ENCODE measurements around the gene CD44.

CD44 gene

GRCh38 chr11:35165030-35165422 is 26.1 kb downstream of the CD44 start:
- Histone ChIP-seq H3K4me3 (ENCODE audit: insufficient read depth, low read depth, low read length, poor library complexity, severe bottlenecking) (peak overlapping the region; percentile 10), H3K4me1 (ENCODE audit: control insufficient read depth, insufficient read depth, low read length, poor library complexity, severe bottlenecking) (peaks cover 94% of the 10 kb centered on the region), H3K27me3 (replicated peaks; ENCODE audit: control insufficient read depth, insufficient read depth, low read length, poor library complexity, severe bottlenecking) (no peaks in the 10 kb centered on the region), H3K36me3 (ENCODE audit: control insufficient read depth, insufficient read depth, low read length) (peaks cover 8% of the 10 kb centered on the region), H3K27ac (ENCODE audit: insufficient read depth, low read length, poor library complexity, severe bottlenecking) (peak overlapping the region; percentile 99), H3K9me3 (ENCODE audit: control insufficient read depth, low read length) (no peaks in the 10 kb centered on the region)
- DNase-seq, result no peak

- Histone ChIP-seq H3K4me1 (ENCODE audit: control insufficient read depth, insufficient read depth, low read length, poor library complexity, severe bottlenecking) (peaks cover 96% of the 10 kb centered on the region), H3K36me3 (ENCODE audit: control insufficient read depth, insufficient read depth, low read length) (peaks cover 8% of the 10 kb centered on the region), H3K27me3 (replicated peaks; ENCODE audit: control insufficient read depth, insufficient read depth, low read length, poor library complexity, severe bottlenecking) (no peaks in the 10 kb centered on the region), H3K9me3 (ENCODE audit: control insufficient read depth, low read length) (no peaks in the 10 kb centered on the region), H3K4me3 (ENCODE audit: insufficient read depth, low read depth, low read length, poor library complexity, severe bottlenecking) (peak overlapping the region; percentile 22), H3K27ac (ENCODE audit: insufficient read depth, low read length, poor library complexity, severe bottlenecking) (peak overlapping the region; percentile 99)
- peak; percentile 87 to 88 (median 88) for DNase-seq
These were observed 26.7 kb downstream of the CD44 start for GRCh38 chr11:35165423-35166368.

- H3K4me3 ChIP-seq (ENCODE audit: insufficient read depth, low read depth, low read length, poor library complexity, severe bottlenecking), result peak overlapping the region; percentile 22
- H3K36me3 ChIP-seq (ENCODE audit: control insufficient read depth, insufficient read depth, low read length), result peaks cover 8% of the 10 kb centered on the region
- no peak for DNase-seq
- peaks cover 96% of the 10 kb centered on the region for H3K4me1 ChIP-seq (ENCODE audit: control insufficient read depth, insufficient read depth, low read length, poor library complexity, severe bottlenecking)
- no peaks in the 10 kb centered on the region for H3K9me3 ChIP-seq (ENCODE audit: control insufficient read depth, low read length)
- H3K27ac ChIP-seq (ENCODE audit: insufficient read depth, low read length, poor library complexity, severe bottlenecking), result peak overlapping the region; percentile 99
- no peaks in the 10 kb centered on the region for H3K27me3 ChIP-seq (replicated peaks; ENCODE audit: control insufficient read depth, insufficient read depth, low read length, poor library complexity, severe bottlenecking)
These were observed 27.7 kb downstream of the CD44 start for GRCh38 chr11:35166369-35167360.

- Histone ChIP-seq H3K27ac (ENCODE audit: insufficient read depth, low read length, poor library complexity, severe bottlenecking) (peak overlapping the region; percentile 99), H3K36me3 (ENCODE audit: control insufficient read depth, insufficient read depth, low read length) (peaks cover 3% of the 10 kb centered on the region), H3K27me3 (replicated peaks; ENCODE audit: control insufficient read depth, insufficient read depth, low read length, poor library complexity, severe bottlenecking) (no peaks in the 10 kb centered on the region), H3K4me3 (ENCODE audit: insufficient read depth, low read depth, low read length, poor library complexity, severe bottlenecking) (peak overlapping the region; percentile 22), H3K4me1 (ENCODE audit: control insufficient read depth, insufficient read depth, low read length, poor library complexity, severe bottlenecking) (peaks cover 96% of the 10 kb centered on the region), H3K9me3 (ENCODE audit: control insufficient read depth, low read length) (no peaks in the 10 kb centered on the region)
- DNase-seq, result no peak
These were observed 28.5 kb downstream of the CD44 start for GRCh38 chr11:35167426-35167954.

GRCh38 chr11:35168671-35169070 is 29.7 kb downstream of the CD44 start:
- Histone ChIP-seq H3K4me3 (ENCODE audit: insufficient read depth, low read depth, low read length, poor library complexity, severe bottlenecking) (peak overlapping the region; percentile 1), H3K9me3 (ENCODE audit: control insufficient read depth, low read length) (no peaks in the 10 kb centered on the region)
- DNase-seq, result no peak

GRCh38 chr11:35169112-35169511 is 30.1 kb downstream of the CD44 start:
- Histone ChIP-seq H3K36me3 (ENCODE audit: control insufficient read depth, insufficient read depth, low read length) (peaks cover 3% of the 10 kb centered on the region), H3K4me3 (ENCODE audit: insufficient read depth, low read depth, low read length, poor library complexity, severe bottlenecking) (no peak overlapping the region)

More at GRCh38 chr11:35168671-35169070, 29.7 kb downstream of the CD44 start:
- peaks cover 3% of the 10 kb centered on the region for H3K36me3 ChIP-seq (ENCODE audit: control insufficient read depth, insufficient read depth, low read length)
- no peaks in the 10 kb centered on the region for H3K27me3 ChIP-seq (replicated peaks; ENCODE audit: control insufficient read depth, insufficient read depth, low read length, poor library complexity, severe bottlenecking)
- peak overlapping the region; percentile 99 for H3K27ac ChIP-seq (ENCODE audit: insufficient read depth, low read length, poor library complexity, severe bottlenecking)
- H3K4me1 ChIP-seq (ENCODE audit: control insufficient read depth, insufficient read depth, low read length, poor library complexity, severe bottlenecking), result peaks cover 96% of the 10 kb centered on the region

GRCh38 chr11:35169754-35170153 is 30.8 kb downstream of the CD44 start:
- Histone ChIP-seq H3K27me3 (replicated peaks; ENCODE audit: control insufficient read depth, insufficient read depth, low read length, poor library complexity, severe bottlenecking) (no peaks in the 10 kb centered on the region), H3K4me3 (ENCODE audit: insufficient read depth, low read depth, low read length, poor library complexity, severe bottlenecking) (no peak overlapping the region), H3K9me3 (ENCODE audit: control insufficient read depth, low read length) (no peaks in the 10 kb centered on the region), H3K36me3 (ENCODE audit: control insufficient read depth, insufficient read depth, low read length) (peaks cover 3% of the 10 kb centered on the region), H3K4me1 (ENCODE audit: control insufficient read depth, insufficient read depth, low read length, poor library complexity, severe bottlenecking) (peaks cover 96% of the 10 kb centered on the region), H3K27ac (ENCODE audit: insufficient read depth, low read length, poor library complexity, severe bottlenecking) (peak overlapping the region; percentile 99)
- no peak for DNase-seq

More at GRCh38 chr11:35169112-35169511, 30.1 kb downstream of the CD44 start:
- no peak for DNase-seq
- peak overlapping the region; percentile 99 for H3K27ac ChIP-seq (ENCODE audit: insufficient read depth, low read length, poor library complexity, severe bottlenecking)
- H3K27me3 ChIP-seq (replicated peaks; ENCODE audit: control insufficient read depth, insufficient read depth, low read length, poor library complexity, severe bottlenecking), result no peaks in the 10 kb centered on the region
- no peaks in the 10 kb centered on the region for H3K9me3 ChIP-seq (ENCODE audit: control insufficient read depth, low read length)
- peaks cover 96% of the 10 kb centered on the region for H3K4me1 ChIP-seq (ENCODE audit: control insufficient read depth, insufficient read depth, low read length, poor library complexity, severe bottlenecking)

GRCh38 chr11:35170503-35170902 is 31.5 kb downstream of the CD44 start:
- Histone ChIP-seq H3K27ac (ENCODE audit: insufficient read depth, low read length, poor library complexity, severe bottlenecking) (peak overlapping the region; percentile 41), H3K9me3 (ENCODE audit: control insufficient read depth, low read length) (no peaks in the 10 kb centered on the region), H3K4me3 (ENCODE audit: insufficient read depth, low read depth, low read length, poor library complexity, severe bottlenecking) (no peak overlapping the region), H3K4me1 (ENCODE audit: control insufficient read depth, insufficient read depth, low read length, poor library complexity, severe bottlenecking) (peaks cover 95% of the 10 kb centered on the region), H3K27me3 (replicated peaks; ENCODE audit: control insufficient read depth, insufficient read depth, low read length, poor library complexity, severe bottlenecking) (no peaks in the 10 kb centered on the region), H3K36me3 (ENCODE audit: control insufficient read depth, insufficient read depth, low read length) (peaks cover 3% of the 10 kb centered on the region)
- no peak for DNase-seq

- Histone ChIP-seq H3K36me3 (ENCODE audit: control insufficient read depth, insufficient read depth, low read length) (peaks cover 3% of the 10 kb centered on the region), H3K9me3 (ENCODE audit: control insufficient read depth, low read length) (no peaks in the 10 kb centered on the region), H3K27me3 (replicated peaks; ENCODE audit: control insufficient read depth, insufficient read depth, low read length, poor library complexity, severe bottlenecking) (no peaks in the 10 kb centered on the region), H3K27ac (ENCODE audit: insufficient read depth, low read length, poor library complexity, severe bottlenecking) (peak overlapping the region; percentile 46), H3K4me3 (ENCODE audit: insufficient read depth, low read depth, low read length, poor library complexity, severe bottlenecking) (no peak overlapping the region), H3K4me1 (ENCODE audit: control insufficient read depth, insufficient read depth, low read length, poor library complexity, severe bottlenecking) (peaks cover 91% of the 10 kb centered on the region)
- no peak for DNase-seq
These were observed 32.3 kb downstream of the CD44 start for GRCh38 chr11:35171226-35171625.
